HuH-7.5 (cell line): Measurements from ENCODE around the gene ESR1.

Experiments used
- DNase-seq: peaks from one replicate; pipeline ENCODE4 v3.0.0; 2011; ENCODE audit warnings: low spot score

The ESR1 gene

DNA sequence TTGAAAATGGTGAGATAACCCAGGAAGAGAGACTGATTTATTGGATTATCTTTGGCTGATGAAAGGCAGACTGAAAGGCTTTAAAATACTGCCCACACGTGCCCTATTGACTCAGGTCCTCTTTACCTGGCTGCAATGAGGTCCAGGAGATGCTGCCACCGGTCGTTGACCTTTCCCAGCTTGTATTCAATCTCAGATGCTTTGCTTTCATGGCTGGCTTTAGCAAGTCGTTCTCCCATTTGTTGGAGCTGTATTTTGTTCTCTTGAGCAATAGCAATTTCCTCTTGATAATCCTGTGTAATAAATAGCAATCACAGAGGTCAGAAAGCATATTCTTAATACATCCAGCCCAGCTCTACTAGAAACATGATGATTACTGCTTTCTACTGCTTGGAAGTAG, 368.8 kb downstream of the ESR1 start:
- DNase-seq = no peak
